Small intestine (tissue), 7 donors: Measurements from ENCODE around the gene PPDPF. TPM values are rescaled to one million over a fixed set of nuclear protein-coding genes. Genes with fewer than 3 reads are reported as not detected.

Source experiments
- DNase-seq, 2 donors: peaks; one replicate each; pipeline versions ENCODE4 v3.0.0 to v3.0.0-alpha.2; 2013
- FAIRE-seq: peaks from 2 replicates; lab custom pipeline; 2012; peaks lifted over from hg19 to GRCh38; lab: Jason Lieb, UNC
- H3K27ac ChIP-seq, 3 donors: one replicate each; pipeline ENCODE4 v1.5.1; 2013; ENCODE audit warnings: low read length in 2 of 3, mild to moderate bottlenecking in 2 of 3, control low read depth in 1 of 3, inconsistent platforms in 1 of 3, low read depth in 1 of 3, moderate library complexity in 1 of 3
- H3K27me3 ChIP-seq, 3 donors: one replicate each; pipeline ENCODE4 v1.6.1; 2013; ENCODE audit warnings: low read length in 3 of 3, inconsistent platforms in 1 of 3; ENCODE audit not compliant: control insufficient read depth in 3 of 3, insufficient read depth in 3 of 3
- H3K36me3 ChIP-seq, 3 donors: one replicate each; pipeline ENCODE4 v1.6.1; 2013; ENCODE audit warnings: low read length in 3 of 3, inconsistent platforms in 1 of 3, low read depth in 1 of 3, mild to moderate bottlenecking in 1 of 3, moderate library complexity in 1 of 3; ENCODE audit not compliant: control insufficient read depth in 3 of 3, insufficient read depth in 2 of 3
- H3K4me1 ChIP-seq, 3 donors: one replicate each; pipeline ENCODE4 v1.6.1; 2013; ENCODE audit warnings: low read length in 2 of 3, inconsistent platforms in 1 of 3, low read depth in 1 of 3, mild to moderate bottlenecking in 1 of 3, moderate library complexity in 1 of 3; ENCODE audit not compliant: control insufficient read depth in 3 of 3, insufficient read depth in 2 of 3
- H3K4me3 ChIP-seq, 3 donors: one replicate each; pipeline ENCODE4 v1.5.1; 2013; ENCODE audit warnings: low read length in 3 of 3, control low read depth in 1 of 3, inconsistent platforms in 1 of 3, low read depth in 1 of 3, mild to moderate bottlenecking in 1 of 3, moderate library complexity in 1 of 3
- H3K9me3 ChIP-seq, 2 donors: one replicate each; pipeline ENCODE4 v1.6.1; 2013; ENCODE audit warnings: low read depth in 1 of 2, low read length in 1 of 2; ENCODE audit not compliant: control insufficient read depth in 2 of 2, insufficient read depth in 1 of 2
- WGBS, 3 donors: extraction: QIAGEN DNeasy Blood & Tissue Kit; methylation state at CpG; one replicate each; pipeline ENCODE4 v1.1.7; 2013; 5-methylcytosine and 5-hydroxymethylcytosine counted together
- polyA plus RNA-seq, 4 donors: library from polyadenylated mRNA; stranded (reverse) in 3 of 4; unstranded in 1 of 4; fragments of 200-250 nt in 3 of 4; fragments of 120-200 nt in 1 of 4; gene quantifications; one replicate each; pipeline versions ENCODE4 v1.2.1 to v1.2.3, GENCODE V29; 2013
- donor health status: healthy with polysubstance abuse.
- donor health status: control.
- donor health status: control.
- donor health status: Bipolar disorder and iron deficiency.
- donor health status: healthy.

The PPDPF gene
- polyA plus RNA-seq, 4 donors, result 273 to 356 (median 295) TPM

DNA sequence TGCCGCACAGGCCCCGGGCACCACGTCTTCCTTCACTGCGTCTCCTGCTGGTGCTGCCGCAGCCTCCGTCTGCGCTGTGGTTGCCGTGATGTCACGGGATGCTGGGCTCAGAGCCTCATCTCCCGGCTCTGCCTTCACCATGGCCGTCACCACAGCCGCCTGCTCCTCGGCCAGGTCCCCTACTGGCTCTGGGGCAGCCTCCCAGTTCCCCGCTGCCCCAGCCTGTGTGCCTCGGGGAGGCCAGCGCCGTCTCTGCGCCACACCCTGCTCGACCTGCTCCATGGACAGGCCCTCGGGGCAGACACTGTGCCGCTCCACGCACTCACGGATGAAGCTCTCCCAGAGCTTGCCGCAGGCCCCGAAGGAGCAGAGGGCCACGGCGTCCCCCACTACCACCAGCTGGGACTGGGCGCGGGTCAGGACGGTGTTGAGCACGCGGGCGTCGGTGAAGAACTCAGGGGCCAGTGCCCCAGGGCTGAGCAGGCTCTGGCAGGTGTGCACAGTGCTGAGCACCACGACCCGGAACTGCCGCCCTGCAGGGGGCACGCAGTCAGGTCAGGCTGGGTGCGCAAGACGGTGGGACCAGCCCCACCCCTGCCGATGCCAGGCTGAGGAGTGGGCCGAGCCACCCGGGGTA, 45.3 kb downstream of the PPDPF start:
- FAIRE-seq, result no peak

DNA sequence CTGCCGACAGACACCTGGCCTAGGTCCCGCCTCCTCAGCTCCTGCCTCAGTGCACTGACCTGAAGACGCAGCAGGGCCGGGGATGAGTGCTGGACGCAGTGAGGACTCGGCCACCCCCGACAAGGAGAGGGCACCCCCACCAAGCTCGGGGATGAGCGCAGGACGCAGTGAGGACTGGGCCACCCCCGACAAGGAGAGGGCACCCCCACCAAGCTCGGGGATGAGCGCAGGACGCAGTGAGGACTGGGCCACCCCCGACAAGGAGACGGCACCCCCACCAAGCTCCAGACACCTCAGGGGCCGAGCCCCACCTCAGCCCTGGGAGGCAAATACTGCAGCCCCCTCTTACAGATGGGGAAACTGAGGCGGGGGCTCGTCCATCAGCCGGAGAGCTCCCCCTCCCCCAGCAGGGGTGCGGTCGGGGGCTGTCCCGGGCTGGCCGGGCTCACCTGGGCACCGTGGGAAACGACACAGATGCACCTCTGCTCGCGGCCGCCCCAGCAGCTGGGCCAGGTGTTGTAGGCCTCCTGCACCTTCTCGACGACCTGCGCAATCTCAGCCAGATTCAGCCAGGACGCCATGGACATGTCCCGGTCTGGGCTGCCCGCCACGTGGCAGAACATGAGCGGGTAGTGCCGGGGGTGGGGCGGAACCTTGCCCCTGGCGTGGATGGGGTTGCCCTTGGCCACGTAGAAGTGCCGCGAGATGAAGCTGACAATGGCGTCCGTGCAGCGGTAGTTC, 46.0 kb downstream of the PPDPF start:
- Histone ChIP-seq H3K4me3 (no peak overlapping the region), H3K27ac (no peak overlapping the region), H3K36me3 (peaks cover 0 to 57% (median 5%) of the 10 kb centered on the region in 3 donors), H3K4me1 (no peaks in the 10 kb centered on the region), H3K9me3 (no peaks in the 10 kb centered on the region), H3K27me3 (no peaks in the 10 kb centered on the region)
- WGBS, 3 donors, result 89 to 91% (median 90%) methylated on average over 27 to 46 of the region's 46 CpGs
- DNase-seq (no peak), FAIRE-seq (no peak)

More for the DNA sequence above, 45.3 kb downstream of the PPDPF start:
- no peak for DNase-seq
- Histone ChIP-seq H3K4me1 (no peaks in the 10 kb centered on the region), H3K27ac (no peak overlapping the region), H3K27me3 (no peaks in the 10 kb centered on the region), H3K4me3 (no peak overlapping the region), H3K36me3 (peaks cover 3 to 64% (median 5%) of the 10 kb centered on the region in 3 donors), H3K9me3 (no peaks in the 10 kb centered on the region)
- WGBS, 3 donors, result 95% methylated on average over 37 to 43 of the region's 43 CpGs

DNA sequence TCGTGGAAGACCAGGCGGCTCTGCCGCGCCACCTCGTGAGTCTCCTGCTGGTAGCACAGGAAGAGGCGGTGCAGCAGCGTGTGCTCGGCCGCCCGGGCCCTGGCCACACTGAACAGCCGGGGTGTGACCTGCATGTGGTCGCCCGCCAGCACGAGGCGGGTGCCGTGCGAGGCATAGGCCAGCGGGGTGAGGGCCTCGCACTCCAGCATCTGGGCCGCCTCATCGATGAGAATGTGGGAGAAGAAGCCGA, 46.5 kb downstream of the PPDPF start:
- no peak overlapping the region for H3K4me3 ChIP-seq
- no peak overlapping the region for H3K27ac ChIP-seq
- no peaks in the 10 kb centered on the region for H3K27me3 ChIP-seq
- no peaks in the 10 kb centered on the region for H3K4me1 ChIP-seq
- DNase-seq, result no peak
- WGBS, 3 donors, result 85 to 91% (median 88%) methylated on average over 21 to 22 of the region's 22 CpGs
- no peak for FAIRE-seq
- peaks cover 0 to 55% (median 6%) of the 10 kb centered on the region in 3 donors for H3K36me3 ChIP-seq
- H3K9me3 ChIP-seq, result no peaks in the 10 kb centered on the region

DNA sequence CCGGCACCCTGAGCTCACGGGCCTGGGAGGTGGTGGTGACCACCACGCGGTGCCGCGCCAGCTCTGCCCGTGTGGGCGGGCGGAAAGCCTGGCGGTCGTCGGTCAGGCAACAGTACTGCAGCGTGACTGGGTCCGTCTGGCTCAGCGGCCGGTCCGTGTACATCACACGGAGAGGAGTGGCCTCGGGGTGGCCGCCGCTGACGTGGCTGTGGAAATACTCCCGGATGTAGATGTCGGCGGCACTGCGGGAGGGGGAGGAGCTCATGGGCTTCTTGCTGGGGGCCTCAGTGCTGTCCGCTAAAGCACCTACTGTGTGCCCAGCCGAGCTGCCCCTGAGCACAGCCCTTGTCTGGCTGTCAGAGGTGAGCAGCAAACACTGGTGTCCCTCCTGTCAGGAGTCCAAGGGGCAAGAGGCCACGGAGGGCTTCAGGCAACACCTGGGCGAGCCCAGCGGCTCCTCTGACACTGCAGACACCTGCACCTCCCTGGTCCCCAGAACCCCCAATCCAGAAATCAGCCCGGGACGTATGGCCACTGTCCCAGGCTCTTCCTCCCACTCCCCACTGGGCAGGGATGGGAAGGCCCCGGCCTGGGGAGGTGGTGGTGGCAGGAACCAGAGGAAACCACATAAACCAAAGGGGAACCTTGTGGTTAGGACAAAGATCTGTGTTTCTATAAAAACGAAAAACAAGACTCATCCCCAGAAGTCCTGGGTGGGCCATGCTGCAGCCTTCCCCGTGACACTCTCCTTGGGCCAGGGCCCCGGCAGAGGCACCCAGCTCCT, 47.0 kb downstream of the PPDPF start:
- Histone ChIP-seq H3K9me3 (no peaks in the 10 kb centered on the region), H3K4me1 (no peaks in the 10 kb centered on the region), H3K4me3 (no peak overlapping the region), H3K27me3 (no peaks in the 10 kb centered on the region), H3K36me3 (peaks cover 2 to 54% (median 5%) of the 10 kb centered on the region in 3 donors), H3K27ac (peak overlapping the region in 1 of 3 donors; percentile 55)
- 75 to 81% (median 81%) methylated on average over 34 to 37 of the region's 37 CpGs for WGBS, 3 donors
- no peak for DNase-seq
- no peak for FAIRE-seq

DNA sequence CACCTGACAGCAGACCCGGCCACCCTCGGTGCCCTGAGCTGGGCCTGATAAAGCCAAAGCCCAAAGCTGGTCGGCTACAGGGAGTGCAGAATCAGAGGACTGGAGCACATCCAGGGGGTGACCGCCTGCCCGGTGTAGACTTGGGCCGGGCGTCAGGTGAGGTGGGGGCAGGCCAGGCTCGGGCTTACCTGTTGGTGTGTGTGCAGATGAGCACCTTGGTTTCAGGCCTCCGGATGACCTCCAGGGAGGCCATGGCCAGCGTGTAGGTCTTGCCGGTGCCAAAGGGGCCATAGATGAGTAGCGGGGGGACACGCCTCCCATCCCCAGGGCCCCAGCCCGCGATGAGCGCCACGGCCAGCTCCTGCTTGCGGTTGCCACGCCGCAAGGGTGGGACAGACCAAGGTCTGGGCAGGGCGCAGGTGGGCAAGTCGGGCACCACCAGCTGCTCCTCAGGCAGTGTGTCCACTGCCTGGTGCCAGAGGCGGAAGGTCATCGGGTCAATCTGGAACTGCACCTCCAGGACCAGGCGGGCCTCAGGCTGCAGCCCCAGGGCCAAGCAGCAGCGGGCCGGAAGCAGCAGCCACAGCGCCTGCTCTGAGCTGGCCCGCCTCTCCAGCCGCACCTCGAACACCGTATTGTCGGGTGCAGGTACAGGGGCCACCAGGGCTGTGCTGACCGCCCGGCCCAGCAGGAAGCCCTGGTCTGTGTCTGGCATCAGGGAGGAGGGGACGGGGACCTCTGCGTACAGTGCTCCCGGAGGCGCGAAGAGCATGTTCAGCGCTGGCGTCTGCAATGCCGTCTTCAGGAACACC, 47.8 kb downstream of the PPDPF start:
- no peak overlapping the region for H3K4me3 ChIP-seq

DNA sequence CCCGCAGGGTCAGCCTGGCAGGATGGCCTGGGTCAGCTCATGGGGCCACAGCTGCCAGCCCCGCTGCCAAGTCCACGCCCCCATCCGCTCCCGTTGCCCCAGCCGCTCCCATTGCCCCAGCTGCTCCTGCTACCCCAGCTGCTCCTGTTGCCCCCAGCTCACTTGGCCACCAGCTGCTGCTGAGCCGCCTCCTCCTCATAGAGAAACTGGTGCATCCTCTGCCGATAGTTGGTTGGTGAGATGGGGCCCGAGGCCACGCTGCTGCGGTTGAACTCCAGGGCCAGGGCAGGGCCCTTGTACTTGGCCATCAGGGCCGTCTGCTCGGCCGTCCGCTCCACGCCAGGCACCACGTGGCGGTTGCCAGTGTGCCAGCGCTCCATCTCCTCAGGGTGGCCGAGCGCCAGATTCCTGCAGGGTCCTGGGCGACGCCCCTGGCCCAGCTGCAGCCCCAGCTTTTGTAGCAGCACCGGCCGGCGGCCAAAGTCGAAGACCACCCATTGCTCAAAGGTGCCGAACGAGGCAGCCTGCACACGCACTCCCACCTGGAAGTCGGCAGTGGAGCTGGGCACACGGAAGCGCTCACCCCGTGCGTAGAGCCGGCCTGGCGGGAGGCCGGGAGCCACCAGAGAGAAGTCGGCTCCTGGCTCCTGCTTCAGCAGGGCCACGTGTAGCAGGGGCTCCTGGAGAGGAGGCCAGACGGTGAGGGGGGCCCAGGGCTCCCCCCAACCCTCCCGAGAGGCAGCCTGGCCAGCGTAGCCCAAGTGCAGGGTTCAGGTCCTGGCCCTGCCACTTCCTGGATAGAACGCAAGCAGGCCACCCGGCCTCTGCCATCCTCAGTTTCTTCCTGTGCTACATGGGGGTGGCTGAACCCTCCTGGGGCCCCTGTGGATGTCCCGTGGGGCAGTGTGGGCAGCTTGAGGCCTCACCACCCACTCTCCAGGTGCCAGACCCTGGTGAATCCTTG, 48.7 kb downstream of the PPDPF start:
- DNase-seq, result no peak
- Histone ChIP-seq H3K27ac (no peak overlapping the region), H3K36me3 (peaks cover 2 to 44% (median 4%) of the 10 kb centered on the region in 3 donors), H3K27me3 (peaks cover 0 to 1% (median 0%) of the 10 kb centered on the region in 3 donors), H3K4me3 (no peak overlapping the region), H3K9me3 (no peaks in the 10 kb centered on the region), H3K4me1 (peaks cover 0 to 8% (median 0%) of the 10 kb centered on the region in 3 donors)
- 88 to 90% (median 88%) methylated on average over 35 to 46 of the region's 46 CpGs for WGBS, 3 donors
- no peak for FAIRE-seq

More for the DNA sequence above, 47.8 kb downstream of the PPDPF start:
- Histone ChIP-seq H3K9me3 (no peaks in the 10 kb centered on the region), H3K27ac (peak overlapping the region in 1 of 3 donors; percentile 21), H3K27me3 (no peaks in the 10 kb centered on the region), H3K36me3 (peaks cover 2 to 52% (median 4%) of the 10 kb centered on the region in 3 donors), H3K4me1 (peaks cover 0 to 6% (median 0%) of the 10 kb centered on the region in 3 donors)
- no peak for FAIRE-seq
- no peak for DNase-seq
- 71 to 82% (median 75%) methylated on average over 40 to 43 of the region's 43 CpGs for WGBS, 3 donors

DNA sequence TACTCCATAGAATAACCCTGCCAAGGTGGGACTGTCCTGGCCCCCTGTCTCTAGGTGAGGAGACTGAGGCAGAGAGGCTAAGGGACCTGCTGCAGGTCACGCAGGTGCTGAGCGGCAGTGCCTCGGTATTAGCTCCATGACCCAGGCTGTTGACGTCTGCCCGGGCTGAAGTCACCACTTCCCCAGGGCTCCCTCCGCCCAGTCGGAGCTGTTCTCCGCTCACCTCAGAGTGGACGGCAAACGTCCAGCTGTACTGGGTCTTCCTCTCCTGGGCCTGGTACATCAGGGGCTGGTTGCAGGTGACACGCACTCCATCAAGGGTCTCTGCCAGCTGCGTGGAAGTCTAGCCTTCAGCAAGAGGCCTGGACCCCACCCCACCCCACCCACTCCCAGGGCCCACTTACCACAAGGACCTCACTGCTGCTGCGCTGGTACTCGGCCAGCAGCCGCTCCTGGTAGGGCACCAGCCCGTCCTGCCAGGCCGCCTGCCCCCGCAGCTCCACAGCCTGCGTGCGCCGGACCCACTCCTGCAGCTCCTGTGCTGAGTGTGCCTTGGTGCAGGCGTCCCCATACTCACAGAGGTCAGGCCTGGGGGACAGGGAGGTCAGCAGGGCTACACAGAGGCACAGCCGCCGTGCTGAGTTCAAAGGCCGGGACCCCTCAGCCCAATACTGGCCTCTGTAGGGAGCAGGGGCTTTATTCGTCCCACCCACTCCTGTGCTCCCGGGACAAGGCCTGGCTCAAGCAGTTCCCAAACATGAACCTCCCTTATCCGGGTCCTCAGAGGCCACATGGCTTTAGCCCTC, 49.9 kb downstream of the PPDPF start:
- no peaks in the 10 kb centered on the region for H3K9me3 ChIP-seq
- WGBS, 3 donors, result 89 to 91% (median 90%) methylated on average over 28 of the region's 28 CpGs
- FAIRE-seq, result no peak

More for the DNA sequence above, 49.9 kb downstream of the PPDPF start:
- no peak overlapping the region for H3K4me3 ChIP-seq
- no peak overlapping the region for H3K27ac ChIP-seq
- DNase-seq, result no peak
- peaks cover 2 to 32% (median 4%) of the 10 kb centered on the region in 3 donors for H3K36me3 ChIP-seq
- peaks cover 0 to 12% (median 3%) of the 10 kb centered on the region in 3 donors for H3K4me1 ChIP-seq
- peaks cover 0 to 6% (median 0%) of the 10 kb centered on the region in 3 donors for H3K27me3 ChIP-seq
